HepG2 (cell line): ENCODE measurements around the gene CAPN10. TPM values are rescaled to one million over a fixed set of nuclear protein-coding genes. Genes with fewer than 3 reads are reported as not detected.

Experiments
- ATAC-seq: fragments of 200-7000 bp; cut with Tn5 transposase; 3 replicates; pipeline ENCODE4 v1.9.1; 2020; ENCODE audit warnings: mild to moderate bottlenecking, moderate library complexity
- BruUV-seq: library from RNA; stranded (reverse); fragments of 400-500 nt; replicated peaks from 2 replicates; lab custom pipeline; 2021; lab: Mats Ljungman, UMichigan
- CTCF ChIA-PET: fragments of 300-600 bp; formaldehyde crosslinking; extraction: SDS; loops from one replicate; lab custom pipeline; 2021; ENCODE audit warnings: low total read pairs, inconsistent platforms, low intra/inter-chr PET ratio; lab: Yijun Ruan, JAX
- POLR2A ChIA-PET: fragments of 350-600 bp; sonication (Branson Sonifier 250); formaldehyde crosslinking; loops from one replicate; lab custom pipeline; 2020; ENCODE audit warnings: antibody characterized with exemption, inconsistent platforms; lab: Yijun Ruan, JAX
- DNase-seq: peaks from one replicate; pipeline ENCODE4 v3.0.0-alpha.2; 2015; ENCODE audit warnings: low spot score
- FAIRE-seq: peaks from 3 replicates; lab custom pipeline; 2011; peaks lifted over from hg19 to GRCh38; lab: Jason Lieb, UNC
- H2AFZ ChIP-seq: one replicate; pipeline ENCODE4 v1.6.1; 2011; ENCODE audit warnings: low read length, inconsistent platforms
- H3K27ac ChIP-seq: fragments of 300-600 bp; 3 replicates; pipeline ENCODE4 v1.8.0; 2011; ENCODE audit warnings: mixed run types, mild to moderate bottlenecking, mixed read lengths, low read length, inconsistent platforms; ENCODE audit not compliant: insufficient read depth; ENCODE audit errors: extremely low read length
- H3K27me3 ChIP-seq, 2 experiments: fragments of 200-600 bp in 1 of 2; 2 replicates in 1 of 2; 3 replicates in 1 of 2; pipeline versions ENCODE4 v1.6.0 to v1.8.0; 2011; ENCODE audit warnings: low read length in 2 of 2, mild to moderate bottlenecking in 2 of 2, moderate library complexity in 2 of 2, inconsistent platforms in 1 of 2; ENCODE audit not compliant: insufficient read depth in 2 of 2, control insufficient read depth in 1 of 2
- H3K36me3 ChIP-seq, 2 experiments: fragments of 200-600 bp in 1 of 2; replicated peaks in 1 of 2; 2 replicates in 1 of 2; 3 replicates in 1 of 2; pipeline versions ENCODE4 v1.5.1 to v1.8.0; 2011; ENCODE audit warnings: low read length in 2 of 2, inconsistent platforms in 1 of 2; ENCODE audit not compliant: insufficient read depth in 2 of 2, control insufficient read depth in 1 of 2
- H3K4me1 ChIP-seq: 2 replicates; pipeline ENCODE4 v1.5.1; 2012; ENCODE audit warnings: low read length, inconsistent platforms; ENCODE audit not compliant: insufficient read depth
- H3K4me2 ChIP-seq: 2 replicates; pipeline ENCODE4 v1.6.0; 2011; ENCODE audit warnings: low read depth, low read length, inconsistent platforms
- H3K4me3 ChIP-seq, 3 experiments: fragments of 200-600 bp in 1 of 3; sonication (generic), shearing (Covaris generic) in 1 of 3; replicated peaks in 1 of 3; 2 replicates each; pipeline ENCODE4 v1.5.1; 2011 to 2016; ENCODE audit warnings: low read length in 3 of 3, inconsistent platforms in 2 of 3, low read depth in 2 of 3, mild to moderate bottlenecking in 2 of 3, control low read depth in 1 of 3, mixed read lengths in 1 of 3; ENCODE audit not compliant: insufficient read depth in 1 of 3
- H3K79me2 ChIP-seq: one replicate; pipeline ENCODE4 v1.6.1; 2011; ENCODE audit warnings: low read length, inconsistent platforms; ENCODE audit not compliant: insufficient read depth
- H3K9ac ChIP-seq: 2 replicates; pipeline ENCODE4 v1.6.0; 2011; ENCODE audit warnings: mild to moderate bottlenecking, low read depth, low read length, inconsistent platforms; ENCODE audit not compliant: insufficient read depth
- H3K9me3 ChIP-seq: 2 replicates; pipeline ENCODE4 v1.5.1; 2012; ENCODE audit warnings: mild to moderate bottlenecking, low read length
- H4K20me1 ChIP-seq: 2 replicates; pipeline ENCODE4 v1.6.0; 2011; ENCODE audit warnings: inconsistent platforms, mild to moderate bottlenecking, low read length, moderate library complexity; ENCODE audit not compliant: insufficient read depth
- AGO1 ChIP-seq: fragments of 200-400 bp; formaldehyde crosslinking; IDR thresholded peaks from 2 replicates; pipeline ENCODE4 v1.6.1; 2017; ENCODE audit warnings: mild to moderate bottlenecking, low read depth, low read length, moderate library complexity; ENCODE audit not compliant: poor library complexity, severe bottlenecking
- AGO2 ChIP-seq: fragments of 200-400 bp; formaldehyde crosslinking; optimal IDR thresholded peaks from 2 replicates; pipeline ENCODE3; 2017; ENCODE audit warnings: mild to moderate bottlenecking, low read depth, low read length, moderate library complexity
- CBFB ChIP-seq: sonication (generic); formaldehyde crosslinking; IDR thresholded peaks from 2 replicates; pipeline ENCODE4 v1.4.0; 2020; ENCODE audit warnings: missing genetic modification reagents
- CBX1 ChIP-seq: IDR thresholded peaks from one replicate; pipeline ENCODE4 v1.6.1; 2016; ENCODE audit warnings: antibody characterized with exemption, low read depth
- NFYC ChIP-seq: IDR thresholded peaks from 2 replicates; pipeline ENCODE4 v1.6.1; 2016; ENCODE audit warnings: missing genetic modification reagents, missing compliant biosample characterization
- POLR2A ChIP-seq, 2 experiments: IDR thresholded peaks; 2 replicates each; pipeline ENCODE4 v1.6.1; 2011; ENCODE audit warnings: low read depth in 2 of 2, low read length in 2 of 2, mild to moderate bottlenecking in 1 of 2, moderate library complexity in 1 of 2; ENCODE audit not compliant: insufficient read depth in 1 of 2
- POLR2G ChIP-seq: fragments of 200-400 bp; formaldehyde crosslinking; IDR thresholded peaks from 2 replicates; pipeline ENCODE4 v1.6.1; 2018; ENCODE audit warnings: mild to moderate bottlenecking, low read depth, low read length, moderate library complexity
- RBFOX2 ChIP-seq: fragments of 200-400 bp; formaldehyde crosslinking; IDR thresholded peaks from 2 replicates; pipeline ENCODE4 v1.6.1; 2017; ENCODE audit warnings: low read depth, mild to moderate bottlenecking, low read length
- REPIN1 ChIP-seq: sonication (generic); formaldehyde crosslinking; IDR thresholded peaks from 2 replicates; pipeline ENCODE4 v1.8.0; 2022; ENCODE audit warnings: missing genetic modification reagents, low read depth, mild to moderate bottlenecking, borderline replicate concordance
- SALL2 ChIP-seq: sonication (generic); formaldehyde crosslinking; IDR thresholded peaks from 2 replicates; pipeline ENCODE4 v1.8.1; 2023; ENCODE audit warnings: mild to moderate bottlenecking, missing genetic modification reagents, inconsistent platforms
- ZBTB37 ChIP-seq: sonication (generic); formaldehyde crosslinking; IDR thresholded peaks from 2 replicates; pipeline ENCODE4 v1.4.0; 2020; ENCODE audit warnings: mild to moderate bottlenecking, missing genetic modification reagents
- ZNF782 ChIP-seq: sonication (generic); formaldehyde crosslinking; IDR thresholded peaks from 2 replicates; pipeline ENCODE4 v1.4.0; 2020; ENCODE audit warnings: missing genetic modification reagents, mild to moderate bottlenecking, borderline replicate concordance
- WGBS: methylation state at CpG from one replicate; pipeline ENCODE4 v1.1.6; 2017; ENCODE audit warnings: low lambda C conversion rate; 5-methylcytosine and 5-hydroxymethylcytosine counted together
- in situ Hi-C: cut with HindIII; loops from 2 replicates; pipeline ENCODE4 v1.10.0; 2017; ENCODE audit warnings: low pct_unique_long_range_greater_than_20kb; ENCODE audit not compliant: extremely low pct_ligation_motif_present
- intact Hi-C: fragments of 100-400 bp; cut with micrococcal nuclease; formaldehyde crosslinking; loops from one replicate; pipeline ENCODE4 v1.10.0; 2022; ENCODE audit not compliant: unreplicated experiment
- polyA plus RNA-seq, 8 experiments: library from polyadenylated mRNA; depleted of rRNA in 3 of 8; stranded (reverse) in 7 of 8; unstranded in 1 of 8; fragments of >200 nt; fragmentation: Illumina TruSeq in 4 of 8; extraction: Trizol in 4 of 8; gene quantifications; 2 replicates each; pipeline versions ENCODE4 v1.2.1 to v1.2.3, GENCODE V29; 2011 to 2016; ENCODE audit warnings: low read depth in 4 of 8, missing spikeins in 1 of 8, mixed read lengths in 1 of 8; ENCODE audit not compliant: insufficient read depth in 1 of 8
- total RNA-seq, 5 experiments: library from RNA; depleted of rRNA; stranded (reverse); fragments of >200 nt; fragmentation: Illumina TruSeq; extraction: Trizol; gene quantifications; 2 replicates each; pipeline ENCODE4 v1.2.3, GENCODE V29; 2016; ENCODE audit warnings: low read depth in 1 of 5

Gene CAPN10
- total and polyA plus RNA-seq, 2 of the 13 experiments (the other 11 are each of a cell fraction or from before 2014, with no cell fraction given) = 27.6 to 32.4 TPM

DNA sequence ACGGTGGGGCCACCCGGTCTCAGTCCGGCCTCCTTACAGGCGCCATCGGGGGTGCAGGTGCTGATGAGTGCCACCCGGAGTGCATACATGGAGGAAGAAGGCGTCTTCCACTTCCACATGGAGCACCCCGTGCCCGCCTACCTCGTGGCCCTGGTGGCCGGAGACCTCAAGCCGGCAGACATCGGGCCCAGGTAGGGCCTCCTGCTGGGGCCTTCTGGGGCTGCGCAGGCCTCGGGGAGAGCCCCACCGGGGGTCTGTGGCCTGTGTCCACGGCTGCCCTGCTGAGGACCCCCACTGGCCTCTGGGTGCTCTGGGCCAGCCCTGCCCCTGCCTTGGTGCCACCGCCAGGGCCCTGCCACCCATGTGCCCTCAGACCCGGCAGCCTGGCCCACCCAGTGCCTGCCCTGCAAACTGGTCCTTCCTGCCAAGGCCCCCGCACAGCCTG, 13.4 kb upstream of the CAPN10 start (continued):
- TF ChIP-seq RBFOX2 (0 out of 2 replicates have a peak, but pooled peaks have one; percentile 11), CBX1 (no peak), ZBTB37 (CRISPR knock-in tag) (no peak), CBFB (CRISPR knock-in tag) (no peak)

- no peak for DNase-seq
- in situ Hi-C loops (loop anchor here (25.0 kb wide), 1 partner anchor 639 kb away; no protein-coding TSS in a partner anchor), intact Hi-C loops (no loop called here)
- no peaks in the 10 kb centered on the region; the same call in 1 of the 2 replicates for H4K20me1 ChIP-seq
- no peak overlapping the region for H3K4me3 ChIP-seq
- no peak overlapping the region for H3K27ac ChIP-seq
- TF ChIP-seq POLR2G (peak; percentile 55), POLR2A (IDR thresholded peaks at IDR 0.05; ENCODE audit: insufficient read depth in 1 of 2, low read depth in 2 of 2, low read length in 2 of 2) (0 out of 4 replicates have a peak, but pooled peaks of 1 of the 2 experiments have one; percentile 2), AGO2 (peak; percentile 76), REPIN1 (CRISPR knock-in tag) (no peak), AGO1 (peak; percentile 35), NFYC (CRISPR knock-in tag) (no peak), SALL2 (CRISPR knock-in tag) (no peak), ZNF782 (0 out of 2 replicates have a peak, but pooled peaks have one; percentile 37), RBFOX2 (peak; percentile 62)
- H3K9ac ChIP-seq = no peak overlapping the region
- peaks cover 13% of the 10 kb centered on the region for H3K79me2 ChIP-seq
- POLR2A ChIA-PET = interaction anchor here (2.8 kb wide), 1 partner anchor 13 kb away, joined by 9 read pairs; the partner anchor contains the start of gene DUSP28
- no peak for ATAC-seq
- H3K27me3 ChIP-seq = no peaks in the 10 kb centered on the region
- no peak for FAIRE-seq
- H3K4me2 ChIP-seq = no peak overlapping the region
- H2AFZ ChIP-seq = no peak overlapping the region
- peaks cover 0 to 14% of the 10 kb centered on the region in 2 experiments; a peak in 3 of 5 replicates for H3K36me3 ChIP-seq
- no peaks in the 10 kb centered on the region for H3K9me3 ChIP-seq
- WGBS = 94% methylated on average over 21 of the region's 37 CpGs
- BruUV-seq = no TSS peak
- CTCF ChIA-PET = no interaction called here
- H3K4me1 ChIP-seq = peaks cover 24% of the 10 kb centered on the region
Measured at GRCh38 chr2:240573516-240574385, 12.8 kb upstream of the CAPN10 start.
